Effector memory CD8-positive, alpha-beta T cell (primary cell): ENCODE measurements around the gene DTNB.

ENCODE experiments used
- ATAC-seq: fragments of 150-1000 bp; cut with Tn5 transposase; replicated peaks from 2 replicates; pipeline ENCODE4 v1.10.0; 2021; ENCODE audit warnings: mild to moderate bottlenecking, moderate library complexity
- DNase-seq, 3 experiments: peaks; one replicate each; pipeline ENCODE4 v3.0.0; 2021
- H3K27ac Mint-ChIP-seq, 2 donors: one replicate each; pipeline ENCODE4 v1.8.0; 2022; ENCODE audit warnings: mild to moderate bottlenecking in 2 of 2, mixed read lengths in 2 of 2, moderate library complexity in 2 of 2
- H3K27me3 Mint-ChIP-seq, 2 donors: one replicate each; pipeline ENCODE4 v1.8.0; 2022; ENCODE audit warnings: mixed read lengths in 2 of 2
- H3K36me3 Mint-ChIP-seq: one replicate; pipeline ENCODE4 v1.8.0; 2022; ENCODE audit warnings: mild to moderate bottlenecking, moderate library complexity, mixed read lengths; ENCODE audit not compliant: insufficient read depth
- H3K4me1 Mint-ChIP-seq, 2 donors: one replicate each; pipeline ENCODE4 v1.8.0; 2022; ENCODE audit warnings: low read depth in 2 of 2, mixed read lengths in 2 of 2
- H3K4me3 Mint-ChIP-seq, 2 donors: one replicate each; pipeline ENCODE4 v1.8.0; 2022; ENCODE audit warnings: mild to moderate bottlenecking in 2 of 2, mixed read lengths in 2 of 2, moderate library complexity in 2 of 2
- H3K9me3 Mint-ChIP-seq, 2 donors: one replicate each; pipeline ENCODE4 v1.8.0; 2022; ENCODE audit warnings: mixed read lengths in 2 of 2

Gene DTNB

GRCh38 chr2:25386971-25387875, 286.2 kb downstream of the DTNB start:
- Mint-ChIP-seq H3K27ac (peak overlapping the region in 1 of 2 donors; percentile 16), H3K9me3 (no peaks in the 10 kb centered on the region), H3K27me3 (no peaks in the 10 kb centered on the region), H3K36me3 (peaks cover 6% of the 10 kb centered on the region), H3K4me3 (no peak overlapping the region), H3K4me1 (peaks cover under 1 to 6% of the 10 kb centered on the region in 2 donors)
- DNase-seq (no peak), ATAC-seq (no peak)

GRCh38 chr2:25385910-25386309, 287.5 kb downstream of the DTNB start:
- Mint-ChIP-seq H3K27me3 (no peaks in the 10 kb centered on the region), H3K4me1 (peaks cover 4 to 8% of the 10 kb centered on the region in 2 donors), H3K36me3 (peaks cover 14% of the 10 kb centered on the region), H3K4me3 (no peak overlapping the region), H3K27ac (no peak overlapping the region), H3K9me3 (no peaks in the 10 kb centered on the region)
- ATAC-seq (no peak), DNase-seq (no peak)

- DNase-seq (no peak), ATAC-seq (no peak)
- H3K4me3 Mint-ChIP-seq = no peak overlapping the region
- no peaks in the 10 kb centered on the region for H3K27me3 Mint-ChIP-seq
- H3K27ac Mint-ChIP-seq = no peak overlapping the region
- H3K4me1 Mint-ChIP-seq = peaks cover 4 to 10% of the 10 kb centered on the region in 2 donors
- no peaks in the 10 kb centered on the region for H3K9me3 Mint-ChIP-seq
- H3K36me3 Mint-ChIP-seq = peaks cover 14% of the 10 kb centered on the region
Measured at GRCh38 chr2:25383806-25384205, 289.6 kb downstream of the DTNB start.

DNA sequence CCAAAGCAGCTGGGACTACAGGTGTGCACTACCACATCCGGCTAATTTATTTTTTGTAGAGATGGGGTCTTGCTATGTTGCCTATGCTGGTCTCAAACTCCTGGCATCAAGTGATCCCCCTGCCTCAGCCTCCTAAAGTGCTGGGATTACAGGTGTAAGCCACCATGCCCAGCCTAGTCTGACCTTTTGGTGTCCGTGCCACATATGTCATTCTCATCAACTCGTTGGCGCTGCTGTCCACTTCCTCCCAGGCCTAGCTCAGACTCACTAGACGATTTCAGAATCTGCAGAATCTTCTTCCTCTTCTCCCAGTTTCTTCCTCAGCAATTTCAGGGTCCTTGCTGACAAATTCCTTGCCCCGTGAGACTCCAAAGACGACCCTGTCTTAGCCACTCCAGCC, 291.9 kb downstream of the DTNB start:
- ATAC-seq (no peak), DNase-seq (no peak)
- Mint-ChIP-seq H3K4me3 (no peak overlapping the region), H3K27ac (no peak overlapping the region), H3K27me3 (no peaks in the 10 kb centered on the region), H3K9me3 (no peaks in the 10 kb centered on the region), H3K36me3 (peaks cover 19% of the 10 kb centered on the region), H3K4me1 (peaks cover 16 to 24% of the 10 kb centered on the region in 2 donors)

DNA sequence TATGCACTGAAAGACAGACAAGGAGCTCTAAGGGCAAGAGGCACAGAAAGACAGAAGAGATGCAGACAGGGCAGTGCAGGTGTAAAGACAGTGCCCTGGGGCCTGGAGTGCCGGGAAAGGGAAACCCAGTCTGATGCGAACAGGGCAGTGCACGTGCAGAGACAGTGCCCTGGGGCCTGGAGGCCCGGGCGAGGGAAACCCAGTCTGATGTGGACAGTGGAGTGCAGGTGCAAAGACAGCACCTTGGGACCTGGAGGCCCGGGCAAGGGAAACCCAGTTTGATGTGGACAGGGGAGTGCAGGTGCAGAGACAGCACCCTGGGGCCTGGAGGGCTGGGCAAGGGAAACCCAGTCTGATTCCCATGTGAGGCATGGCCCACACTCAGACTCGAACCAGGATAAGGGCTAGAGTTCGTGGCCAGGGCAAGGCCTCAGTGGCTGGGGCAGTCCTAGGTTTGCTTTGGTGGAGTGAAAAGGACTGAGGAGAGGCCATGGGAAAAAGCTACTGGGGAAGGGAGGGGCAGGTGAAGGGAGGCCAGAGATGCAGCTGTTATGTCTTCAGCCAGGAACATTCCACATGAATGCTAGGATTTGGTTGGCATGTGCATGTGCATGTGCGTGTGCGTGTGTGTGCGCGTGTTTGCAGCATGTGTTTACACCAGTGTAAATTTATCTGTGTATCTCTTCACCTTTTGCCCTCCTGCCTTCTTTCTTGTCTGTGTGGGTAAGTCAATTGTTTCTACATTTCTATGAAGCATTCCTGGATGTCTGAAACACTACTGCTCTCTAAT, 292.6 kb downstream of the DTNB start:
- Mint-ChIP-seq H3K36me3 (peaks cover 22% of the 10 kb centered on the region), H3K27ac (no peak overlapping the region), H3K4me1 (peaks cover 20 to 30% of the 10 kb centered on the region in 2 donors), H3K9me3 (no peaks in the 10 kb centered on the region), H3K4me3 (no peak overlapping the region), H3K27me3 (no peaks in the 10 kb centered on the region)
- ATAC-seq (no peak), DNase-seq (no peak)

GRCh38 chr2:25380023-25380422, 293.4 kb downstream of the DTNB start:
- Mint-ChIP-seq H3K4me3 (no peak overlapping the region), H3K4me1 (peaks cover 20 to 30% of the 10 kb centered on the region in 2 donors), H3K27me3 (no peaks in the 10 kb centered on the region), H3K27ac (no peak overlapping the region), H3K9me3 (no peaks in the 10 kb centered on the region), H3K36me3 (peaks cover 25% of the 10 kb centered on the region)
- no peak for ATAC-seq
- DNase-seq = no peak

- Mint-ChIP-seq H3K27me3 (no peaks in the 10 kb centered on the region), H3K27ac (no peak overlapping the region), H3K4me1 (peaks cover 20 to 30% of the 10 kb centered on the region in 2 donors), H3K36me3 (peaks cover 25% of the 10 kb centered on the region), H3K4me3 (no peak overlapping the region), H3K9me3 (no peaks in the 10 kb centered on the region)
- no peak for DNase-seq
- ATAC-seq = no peak
Measured at GRCh38 chr2:25379535-25379934, 293.8 kb downstream of the DTNB start.

DNA sequence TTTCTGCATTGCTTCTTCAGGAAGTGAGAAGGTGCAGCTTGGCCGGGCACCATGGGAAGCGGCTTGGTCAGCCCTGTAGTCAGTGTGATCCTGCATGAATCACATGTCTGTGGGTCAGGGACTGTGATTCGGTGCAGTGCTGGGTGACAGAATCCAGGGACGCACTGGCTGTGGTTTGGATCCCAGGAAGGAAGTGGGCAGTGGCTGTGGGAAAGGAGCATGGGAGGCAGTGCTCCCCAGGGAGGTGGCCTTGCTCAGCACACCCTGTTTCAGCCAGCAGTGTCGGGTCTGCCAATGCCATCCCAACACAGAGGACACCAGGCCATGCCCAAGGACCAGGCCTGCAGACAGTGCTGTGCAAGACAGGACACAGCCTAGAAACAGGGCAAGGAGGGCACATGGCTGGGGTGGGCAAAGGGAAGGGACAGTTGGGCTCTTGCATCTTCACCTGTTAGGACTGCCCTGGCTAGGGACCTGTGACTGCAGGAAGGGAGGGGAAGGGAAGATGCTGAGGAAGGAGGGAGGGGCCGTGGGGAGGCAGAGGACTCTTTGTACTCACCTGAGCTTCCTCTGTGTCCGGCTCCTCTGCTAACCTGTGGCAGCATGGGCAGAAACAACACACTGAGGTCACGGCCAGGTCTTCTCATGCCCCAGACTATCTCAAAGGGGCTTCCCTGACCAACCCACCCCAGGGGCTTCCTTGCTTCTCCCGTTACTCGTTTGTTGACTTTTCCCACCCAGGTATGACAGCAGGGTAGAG, 294.5 kb downstream of the DTNB start:
- no peak overlapping the region for H3K27ac Mint-ChIP-seq
- ATAC-seq = no peak
- no peak for DNase-seq

GRCh38 chr2:25377822-25378421, 295.5 kb downstream of the DTNB start:
- no peak for ATAC-seq
- peak overlapping the region in 1 of 2 donors; percentile 92 for H3K27ac Mint-ChIP-seq
- H3K9me3 Mint-ChIP-seq = no peaks in the 10 kb centered on the region

More for the DNA sequence above, 294.5 kb downstream of the DTNB start:
- Mint-ChIP-seq H3K27me3 (no peaks in the 10 kb centered on the region), H3K4me3 (no peak overlapping the region), H3K36me3 (peaks cover 25% of the 10 kb centered on the region), H3K9me3 (no peaks in the 10 kb centered on the region), H3K4me1 (peaks cover 20 to 28% of the 10 kb centered on the region in 2 donors)

DNA sequence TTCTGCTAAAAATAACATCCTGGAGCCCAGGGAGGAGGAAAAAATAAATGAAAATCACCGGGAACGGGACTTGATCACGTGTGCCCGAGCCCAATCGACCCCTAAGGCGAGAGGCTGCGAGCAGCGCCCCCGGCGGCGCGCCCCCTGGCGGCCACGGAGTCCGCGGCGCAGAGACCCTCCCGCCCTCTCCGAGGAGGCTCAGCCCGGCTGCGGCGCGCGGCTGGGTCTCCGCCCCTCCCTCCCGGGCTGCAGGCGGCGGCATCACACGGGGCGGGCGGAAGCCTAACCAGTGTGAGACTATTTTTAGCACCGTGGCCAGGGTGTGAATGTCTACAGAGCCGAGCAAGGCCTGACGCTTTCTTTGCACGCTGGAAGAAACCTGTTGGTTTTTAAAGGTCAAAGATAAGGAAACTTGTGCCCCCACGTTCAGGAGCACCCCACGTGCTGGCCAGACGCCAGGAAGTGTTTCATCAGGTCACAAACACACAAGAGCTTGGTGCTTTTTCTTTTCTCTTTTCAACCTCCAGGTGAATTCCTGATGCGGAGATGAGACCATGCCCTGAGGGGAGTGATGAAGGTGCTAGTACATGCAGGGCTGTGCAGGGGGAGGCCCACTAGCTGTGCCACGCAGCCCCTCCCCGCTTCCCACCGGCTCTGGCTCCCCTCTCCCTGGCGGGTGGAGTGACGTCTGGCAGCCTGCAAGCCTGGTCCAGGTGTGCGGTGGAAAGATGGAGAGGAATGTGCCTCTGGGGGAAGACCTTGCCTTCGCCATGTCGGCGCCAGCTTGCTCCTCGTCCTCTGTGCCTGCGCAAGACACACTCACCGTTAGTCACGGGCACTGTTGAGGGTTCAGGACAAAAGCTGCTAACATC, 296.4 kb downstream of the DTNB start:
- no peaks in the 10 kb centered on the region for H3K9me3 Mint-ChIP-seq
- H3K4me1 Mint-ChIP-seq = peaks cover 17 to 27% of the 10 kb centered on the region in 2 donors
- ATAC-seq = peak; percentile 97

More at GRCh38 chr2:25377822-25378421, 295.5 kb downstream of the DTNB start:
- H3K4me3 Mint-ChIP-seq = peak overlapping the region; percentile 84 to 85
- peaks cover 25% of the 10 kb centered on the region for H3K36me3 Mint-ChIP-seq
- H3K27me3 Mint-ChIP-seq = no peaks in the 10 kb centered on the region
- DNase-seq = no peak
- H3K4me1 Mint-ChIP-seq = peaks cover 20 to 28% of the 10 kb centered on the region in 2 donors

GRCh38 chr2:25375989-25376545, 297.3 kb downstream of the DTNB start:
- ATAC-seq = no peak
- Mint-ChIP-seq H3K27ac (peak overlapping the region; percentile 28 to 47), H3K4me1 (peaks cover 17 to 26% of the 10 kb centered on the region in 2 donors), H3K9me3 (no peaks in the 10 kb centered on the region), H3K36me3 (peaks cover 23% of the 10 kb centered on the region), H3K4me3 (peak overlapping the region in 1 of 2 donors; percentile 46), H3K27me3 (no peaks in the 10 kb centered on the region)
- no peak for DNase-seq

More for the DNA sequence above, 296.4 kb downstream of the DTNB start:
- H3K4me3 Mint-ChIP-seq = peak overlapping the region; percentile 84 to 85
- no peaks in the 10 kb centered on the region for H3K27me3 Mint-ChIP-seq
- H3K36me3 Mint-ChIP-seq = peaks cover 25% of the 10 kb centered on the region
- peak overlapping the region; percentile 88 to 92 for H3K27ac Mint-ChIP-seq
- DNase-seq = peak; percentile 90 to 93 (median 90)
